Measurements from ENCODE around the gene LGR4.

The LGR4 gene

GRCh38 chr11:27420722-27421572, 51.6 kb downstream of the LGR4 start:
- DNase-seq, result no peak

- no peak for DNase-seq
Observed at GRCh38 chr11:27420217-27420616, 52.4 kb downstream of the LGR4 start.

- DNase-seq, result no peak
Observed at GRCh38 chr11:27418356-27418755, 54.2 kb downstream of the LGR4 start.

- no peak for DNase-seq
Observed at GRCh38 chr11:27416568-27417176, 55.9 kb downstream of the LGR4 start.

- no peak for DNase-seq
Observed at GRCh38 chr11:27414644-27415043, 57.9 kb downstream of the LGR4 start.

- no peak for DNase-seq
Observed at GRCh38 chr11:27413218-27413617, 59.4 kb downstream of the LGR4 start.

GRCh38 chr11:27412192-27412691, 60.3 kb downstream of the LGR4 start:
- no peak for DNase-seq

- DNase-seq, result no peak
Observed at GRCh38 chr11:27411328-27411727, 61.3 kb downstream of the LGR4 start.

GRCh38 chr11:27410272-27410671, 62.3 kb downstream of the LGR4 start:
- no peak for DNase-seq

GRCh38 chr11:27409742-27410141, 62.8 kb downstream of the LGR4 start:
- no peak for DNase-seq

GRCh38 chr11:27409049-27409448, 63.5 kb downstream of the LGR4 start:
- no peak for DNase-seq

GRCh38 chr11:27408246-27408800, 64.3 kb downstream of the LGR4 start:
- no peak for DNase-seq

GRCh38 chr11:27406498-27407354, 65.9 kb downstream of the LGR4 start:
- DNase-seq, result no peak

- DNase-seq, result no peak
Observed at GRCh38 chr11:27405134-27405533, 67.5 kb downstream of the LGR4 start.

GRCh38 chr11:27404427-27404826, 68.2 kb downstream of the LGR4 start:
- no peak for DNase-seq

GRCh38 chr11:27403195-27403594, 69.4 kb downstream of the LGR4 start:
- DNase-seq, result no peak

GRCh38 chr11:27402450-27402849, 70.1 kb downstream of the LGR4 start:
- no peak for DNase-seq

GRCh38 chr11:27401833-27402316, 70.7 kb downstream of the LGR4 start:
- DNase-seq, result no peak

GRCh38 chr11:27401280-27401832, 71.2 kb downstream of the LGR4 start:
- no peak for DNase-seq

GRCh38 chr11:27398400-27398770, 74.2 kb downstream of the LGR4 start:
- DNase-seq, result no peak

GRCh38 chr11:27397624-27398399, 74.8 kb downstream of the LGR4 start:
- DNase-seq, result no peak

Data from CD4-positive, alpha-beta T cell treated with Interleukin-15 for 1 hour (primary cell).